ENCODE data around the gene PEX5L. TPM values are rescaled to one million over a fixed set of nuclear protein-coding genes. Genes with fewer than 3 reads are reported as not detected.
"Not testable (repeated sequence)": the region's sequence is repeated elsewhere in the genome, so short reads cannot be mapped to it uniquely, and the experiment has no call there.

Gene PEX5L
- 0.12 and 0.27 TPM in 2 replicates for total RNA-seq

- intact Hi-C loops (cut with micrococcal nuclease) = loop anchor here (2.0 to 5.0 kb wide), 4 partner anchors 110 to 1675 kb away; partner anchors contain the start of genes DNAJC19, SOX2 and USP13
These were observed at the start of gene PEX5L for GRCh38 chr3:180036671-180037455. Gene PEX5L, minus strand, starts transcription at chr3:180036937. Its CDS starts 338 bp downstream, at chr3:180036599.

- intact Hi-C loops (cut with micrococcal nuclease) = no loop called here
These were observed 48.5 kb upstream of the PEX5L start for GRCh38 chr3:180085122-180085710.

- intact Hi-C loops (cut with micrococcal nuclease) = no loop called here
These were observed 46.0 kb upstream of the PEX5L start for GRCh38 chr3:180082699-180083098.

GRCh38 chr3:180078592-180078991, 41.9 kb upstream of the PEX5L start:
- intact Hi-C loops (cut with micrococcal nuclease) = no loop called here

- intact Hi-C loops (cut with micrococcal nuclease) = no loop called here
These were observed 36.8 kb upstream of the PEX5L start for GRCh38 chr3:180073561-180073960.

- intact Hi-C loops (cut with micrococcal nuclease) = no loop called here
These were observed 36.0 kb upstream of the PEX5L start for GRCh38 chr3:180072786-180073185.

GRCh38 chr3:180070925-180071324, 34.2 kb upstream of the PEX5L start:
- intact Hi-C loops (cut with micrococcal nuclease) = no loop called here

- intact Hi-C loops (cut with micrococcal nuclease) = no loop called here
These were observed 31.3 kb upstream of the PEX5L start for GRCh38 chr3:180068023-180068422.

- intact Hi-C loops (cut with micrococcal nuclease) = no loop called here
These were observed 29.9 kb upstream of the PEX5L start for GRCh38 chr3:180066598-180066997.

GRCh38 chr3:180063783-180064182, 27.0 kb upstream of the PEX5L start:
- intact Hi-C loops (cut with micrococcal nuclease) = no loop called here

GRCh38 chr3:180062771-180063170, 26.0 kb upstream of the PEX5L start:
- intact Hi-C loops (cut with micrococcal nuclease) = no loop called here

- intact Hi-C loops (cut with micrococcal nuclease) = no loop called here
These were observed 22.6 kb upstream of the PEX5L start for GRCh38 chr3:180059356-180059755.

- intact Hi-C loops (cut with micrococcal nuclease) = no loop called here
These were observed 21.5 kb upstream of the PEX5L start for GRCh38 chr3:180058238-180058637.

GRCh38 chr3:180055656-180056055, 18.9 kb upstream of the PEX5L start:
- intact Hi-C loops (cut with micrococcal nuclease) = not testable (repeated sequence)

- intact Hi-C loops (cut with micrococcal nuclease) = no loop called here
These were observed 12.7 kb upstream of the PEX5L start for GRCh38 chr3:180049391-180049790.

GRCh38 chr3:180048840-180049239, 12.1 kb upstream of the PEX5L start:
- intact Hi-C loops (cut with micrococcal nuclease) = no loop called here

- intact Hi-C loops (cut with micrococcal nuclease) = no loop called here
These were observed 11.4 kb upstream of the PEX5L start for GRCh38 chr3:180048103-180048502.

- intact Hi-C loops (cut with micrococcal nuclease) = no loop called here
These were observed 4.2 kb upstream of the PEX5L start for GRCh38 chr3:180040966-180041365.

- intact Hi-C loops (cut with micrococcal nuclease) = loop anchor here (2.0 to 5.0 kb wide), 4 partner anchors 109 to 1676 kb away; partner anchors contain the start of genes DNAJC19, SOX2 and USP13
These were observed 556 bp downstream of the PEX5L start for GRCh38 chr3:180036092-180036670.

- intact Hi-C loops (cut with micrococcal nuclease) = no loop called here
These were observed 9.7 kb downstream of the PEX5L start for GRCh38 chr3:180026997-180027396.

GRCh38 chr3:180018543-180018942, 18.2 kb downstream of the PEX5L start:
- intact Hi-C loops (cut with micrococcal nuclease) = loop anchor here (5.0 kb wide), 1 partner anchor 91 kb away; no protein-coding TSS in a partner anchor

GRCh38 chr3:180017846-180018245, 18.9 kb downstream of the PEX5L start:
- intact Hi-C loops (cut with micrococcal nuclease) = loop anchor here (5.0 kb wide), 1 partner anchor 91 kb away; no protein-coding TSS in a partner anchor

All from T-helper 1 cell treated with Interleukin-12 subunit alpha and Interleukin-12 subunit beta and Interleukin-4 antibody, amounts not matched to agents 30 ng/mL and 1 ng/mL, for 36 hours (primary cell).